PFSK-1 (cell line): ENCODE results near the gene RELA.

ENCODE experiments used
- FOXP2 ChIP-seq: optimal IDR thresholded peaks from 2 replicates; pipeline ENCODE3; 2011; ENCODE audit warnings: borderline replicate concordance, control low read depth, inconsistent platforms; ENCODE audit not compliant: insufficient read depth; ENCODE audit errors: extremely low read length, extremely low read depth
- POLR2AphosphoS5 ChIP-seq: IDR thresholded peaks from 2 replicates; pipeline ENCODE4 v1.6.1; 2012; ENCODE audit warnings: low read depth, mild to moderate bottlenecking, control low read depth, low read length, moderate library complexity
- REST ChIP-seq, 2 experiments: IDR thresholded peaks; 2 replicates each; pipeline versions ENCODE4 v1.6.1 to v1.8.0; 2011 to 2012; ENCODE audit warnings: low read depth in 2 of 2, low read length in 2 of 2, control low read depth in 1 of 2, inconsistent platforms in 1 of 2, mild to moderate bottlenecking in 1 of 2, moderate library complexity in 1 of 2; ENCODE audit not compliant: insufficient read depth in 1 of 2
- SIN3A ChIP-seq: IDR thresholded peaks from 2 replicates; pipeline ENCODE4 v1.6.1; 2012; ENCODE audit warnings: mild to moderate bottlenecking, low read length, moderate library complexity, borderline replicate concordance; ENCODE audit not compliant: insufficient read depth
- TAF1 ChIP-seq: IDR thresholded peaks from 2 replicates; pipeline ENCODE4 v1.6.1; 2012; ENCODE audit warnings: low read length, control low read depth, borderline replicate concordance; ENCODE audit not compliant: insufficient read depth

RELA gene

GRCh38 chr11:65651339-65651588 is 11.5 kb downstream of the RELA start:
- no peak for TF ChIP-seq SIN3A
- no peak for TF ChIP-seq REST (IDR thresholded peaks at IDR 0.05; ENCODE audit: insufficient read depth in 1 of 2, low read depth in 2 of 2, low read length in 2 of 2)
- TF ChIP-seq POLR2AphosphoS5 = no peak
- TF ChIP-seq TAF1 = no peak
- TF ChIP-seq FOXP2 = no peak

GRCh38 chr11:65650547-65651338 is 12.0 kb downstream of the RELA start:
- TF ChIP-seq SIN3A = no peak
- no peak for TF ChIP-seq POLR2AphosphoS5
- no peak for TF ChIP-seq TAF1
- TF ChIP-seq FOXP2 = no peak
- no peak for TF ChIP-seq REST (IDR thresholded peaks at IDR 0.05; ENCODE audit: insufficient read depth in 1 of 2, low read depth in 2 of 2, low read length in 2 of 2)

- TF ChIP-seq POLR2AphosphoS5 (no peak), FOXP2 (no peak), REST (IDR thresholded peaks at IDR 0.05; ENCODE audit: insufficient read depth in 1 of 2, low read depth in 2 of 2, low read length in 2 of 2) (no peak), TAF1 (no peak), SIN3A (no peak)
Measured at GRCh38 chr11:65649656-65650546, 12.8 kb downstream of the RELA start.

- TF ChIP-seq REST (IDR thresholded peaks at IDR 0.05; ENCODE audit: insufficient read depth in 1 of 2, low read depth in 2 of 2, low read length in 2 of 2) = no peak
- no peak for TF ChIP-seq POLR2AphosphoS5
- no peak for TF ChIP-seq FOXP2
- no peak for TF ChIP-seq TAF1
- TF ChIP-seq SIN3A = no peak
Measured at GRCh38 chr11:65648997-65649493, 13.7 kb downstream of the RELA start.
